SK-N-MC (cell line): Measurements from ENCODE around the gene DOCK8.
"Not testable (repeated sequence)": the region's sequence is repeated elsewhere in the genome, so short reads cannot be mapped to it uniquely, and the experiment has no call there.

Experiments
- EZH2 ChIP-seq: fragments of 200-600 bp; sonication (generic); IDR thresholded peaks from one replicate; pipeline ENCODE4 v1.6.1; 2017; ENCODE audit warnings: antibody characterized with exemption
- POLR2AphosphoS5 ChIP-seq: IDR thresholded peaks from 2 replicates; pipeline ENCODE4 v1.6.1; 2012; ENCODE audit warnings: mild to moderate bottlenecking, low read depth, low read length, borderline replicate concordance

- TF ChIP-seq EZH2, POLR2AphosphoS5: not testable (repeated sequence)
Measured at GRCh38 chr9:231625-232024, 17.0 kb downstream of the DOCK8 start.
